AG04449 (cell line): ENCODE results near the gene MCRIP1.

Experiments used
- CTCF ChIA-PET: fragments of 350-600 bp; formaldehyde crosslinking; extraction: SDS; loops from one replicate; lab custom pipeline; 2021; ENCODE audit warnings: antibody characterized with exemption; lab: Yijun Ruan, JAX
- POLR2A ChIA-PET: fragments of 400-600, 350-600 bp; formaldehyde crosslinking; extraction: SDS; loops from one replicate; lab custom pipeline; 2020; ENCODE audit warnings: antibody characterized with exemption, inconsistent platforms; lab: Yijun Ruan, JAX
- DNase-seq: peaks from one replicate; pipeline ENCODE4 v3.0.0-alpha.2; 2010; ENCODE audit warnings: low read depth, low spot score
- H3K4me3 ChIP-seq: 2 replicates; pipeline ENCODE4 v1.5.1; 2011; ENCODE audit warnings: low read depth, mild to moderate bottlenecking, control low read depth, low read length
- CTCF ChIP-seq: IDR thresholded peaks from one replicate; pipeline ENCODE4 v1.5.1; 2011; ENCODE audit warnings: mild to moderate bottlenecking, moderate library complexity, low read length, control low read depth, inconsistent platforms; ENCODE audit not compliant: insufficient read depth; ENCODE audit errors: missing control alignments

Gene MCRIP1

GRCh38 chr17:81867170-81867990 is 34.3 kb upstream of the MCRIP1 start:
- DNase-seq, result no peak
- ChIA-PET CTCF (interaction anchor here (0.8 to 2.1 kb wide), 2 partner anchors 57 to 132 kb away, joined by 3 to 5 read pairs; no protein-coding TSS in a partner anchor), POLR2A (no interaction called here)
- no peak overlapping the region for H3K4me3 ChIP-seq
- no peak for TF ChIP-seq CTCF

- CTCF ChIA-PET, result interaction anchor here (0.8 kb wide), 1 partner anchor 131 kb away, joined by 3 read pairs; no protein-coding TSS in a partner anchor
- POLR2A ChIA-PET, result interaction anchor here (1.0 to 1.6 kb wide), 2 partner anchors 11 to 163 kb away, joined by 3 to 4 read pairs; partner anchors contain the start of gene MRPL12
- H3K4me3 ChIP-seq, result no peak overlapping the region
- DNase-seq, result no peak
- no peak for TF ChIP-seq CTCF
Observed at GRCh38 chr17:81866440-81867169, 33.5 kb upstream of the MCRIP1 start.

GRCh38 chr17:81865733-81866439 is 32.8 kb upstream of the MCRIP1 start:
- no peak overlapping the region for H3K4me3 ChIP-seq
- DNase-seq, result no peak
- CTCF ChIA-PET, result interaction anchor here (0.6 kb wide), 1 partner anchor 26 kb away, joined by 3 read pairs; no protein-coding TSS in a partner anchor
- POLR2A ChIA-PET, result interaction anchor here (1.0 to 1.6 kb wide), 3 partner anchors 10 to 182 kb away, joined by 3 to 4 read pairs (median 3); partner anchors contain the start of genes ARL16, HGS and MRPL12
- TF ChIP-seq CTCF, result no peak

- ChIA-PET POLR2A (interaction anchor here (1.1 to 1.6 kb wide), 3 partner anchors 11 to 181 kb away, joined by 3 to 4 read pairs (median 4); partner anchors contain the start of genes ARL16, HGS and MRPL12), CTCF (interaction anchor here (0.6 kb wide), 1 partner anchor 27 kb away, joined by 3 read pairs; no protein-coding TSS in a partner anchor)
- H3K4me3 ChIP-seq, result no peak overlapping the region
- TF ChIP-seq CTCF, result no peak
- DNase-seq, result no peak
Observed at GRCh38 chr17:81865358-81865732, 32.3 kb upstream of the MCRIP1 start.

GRCh38 chr17:81863833-81864768 is 31.0 kb upstream of the MCRIP1 start:
- ChIA-PET POLR2A (interaction anchor here (1.2 kb wide), 1 partner anchor 9 kb away, joined by 4 read pairs; no protein-coding TSS in a partner anchor), CTCF (interaction anchor here (3.3 kb wide), 1 partner anchor 129 kb away, joined by 16 read pairs; no protein-coding TSS in a partner anchor)
- no peak overlapping the region for H3K4me3 ChIP-seq
- TF ChIP-seq CTCF, result no peak
- no peak for DNase-seq
